Breast epithelium (tissue), 3 donors: ENCODE results near the gene PAPPA.

Source experiments
- POLR2A ChIP-seq: fragments of 450-650 bp; IDR thresholded peaks from one replicate; pipeline ENCODE4 v1.6.1; 2016; ENCODE audit warnings: antibody characterized with exemption, mild to moderate bottlenecking, moderate library complexity
- POLR2AphosphoS5 ChIP-seq, 3 donors: sonication (generic); formaldehyde crosslinking; IDR thresholded peaks; one replicate each; pipeline ENCODE4 v1.6.1; 2017; ENCODE audit warnings: antibody characterized with exemption in 3 of 3
- TF ChIP-seq, protein P1 (sequence below), 3 donors: fragments of 450-650 bp; IDR thresholded peaks; one replicate each; pipeline ENCODE4 v1.5.1; 2016 to 2017; ENCODE audit warnings: antibody characterized with exemption in 3 of 3, mild to moderate bottlenecking in 3 of 3, moderate library complexity in 3 of 3

DNA sequence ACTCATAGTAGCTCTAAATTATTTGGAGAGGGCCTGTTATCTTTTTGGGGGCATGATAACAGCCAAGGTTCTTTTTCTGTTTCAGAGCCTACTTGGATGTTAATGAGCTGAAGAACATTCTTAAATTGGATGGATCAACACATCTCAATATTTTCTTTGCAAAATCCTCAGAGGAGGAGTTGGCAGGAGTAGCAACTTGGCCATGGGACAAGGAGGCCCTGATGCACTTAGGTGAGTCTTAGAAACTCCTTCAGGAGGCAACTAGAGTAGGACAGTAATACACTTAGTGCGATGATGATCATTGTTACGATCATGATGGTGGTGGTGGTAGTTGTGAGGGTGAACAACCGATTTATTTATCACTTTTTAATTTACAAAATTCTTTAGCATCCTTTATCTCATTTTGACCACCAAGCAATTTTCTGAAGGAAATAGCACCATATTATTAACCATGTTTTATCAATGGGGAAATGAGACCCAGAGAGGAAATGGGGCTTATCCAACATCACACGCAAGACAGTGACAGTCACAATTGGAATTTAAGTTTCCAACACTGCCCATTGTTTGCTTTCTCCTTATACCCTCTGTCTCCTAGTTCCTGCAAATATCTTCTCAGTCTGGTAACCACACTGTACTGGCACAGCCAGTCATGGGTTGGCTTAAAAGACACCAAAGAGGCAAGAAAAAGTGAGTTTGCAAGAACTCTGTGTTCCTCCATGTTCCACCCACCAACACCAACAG, 54.0 kb downstream of the PAPPA start:
- TF ChIP-seq, protein P1, sequence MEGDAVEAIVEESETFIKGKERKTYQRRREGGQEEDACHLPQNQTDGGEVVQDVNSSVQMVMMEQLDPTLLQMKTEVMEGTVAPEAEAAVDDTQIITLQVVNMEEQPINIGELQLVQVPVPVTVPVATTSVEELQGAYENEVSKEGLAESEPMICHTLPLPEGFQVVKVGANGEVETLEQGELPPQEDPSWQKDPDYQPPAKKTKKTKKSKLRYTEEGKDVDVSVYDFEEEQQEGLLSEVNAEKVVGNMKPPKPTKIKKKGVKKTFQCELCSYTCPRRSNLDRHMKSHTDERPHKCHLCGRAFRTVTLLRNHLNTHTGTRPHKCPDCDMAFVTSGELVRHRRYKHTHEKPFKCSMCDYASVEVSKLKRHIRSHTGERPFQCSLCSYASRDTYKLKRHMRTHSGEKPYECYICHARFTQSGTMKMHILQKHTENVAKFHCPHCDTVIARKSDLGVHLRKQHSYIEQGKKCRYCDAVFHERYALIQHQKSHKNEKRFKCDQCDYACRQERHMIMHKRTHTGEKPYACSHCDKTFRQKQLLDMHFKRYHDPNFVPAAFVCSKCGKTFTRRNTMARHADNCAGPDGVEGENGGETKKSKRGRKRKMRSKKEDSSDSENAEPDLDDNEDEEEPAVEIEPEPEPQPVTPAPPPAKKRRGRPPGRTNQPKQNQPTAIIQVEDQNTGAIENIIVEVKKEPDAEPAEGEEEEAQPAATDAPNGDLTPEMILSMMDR (IDR thresholded peaks at IDR 0.05) = no peak
- no peak for TF ChIP-seq POLR2AphosphoS5 (IDR thresholded peaks at IDR 0.05)
- no peak for TF ChIP-seq POLR2A
